KMS-11 (cell line): ENCODE data around the gene AMACR.

Experiments
- H2AFZ ChIP-seq: fragments of 200-600 bp; sonication (generic); 2 replicates; pipeline ENCODE4 v1.6.1; 2016; ENCODE audit warnings: antibody characterized with exemption, mixed run types, low read depth
- H3K27ac ChIP-seq: fragments of 200-600 bp; sonication (generic); 2 replicates; pipeline ENCODE4 v1.6.1; 2016; ENCODE audit warnings: mild to moderate bottlenecking, mixed run types
- H3K27me3 ChIP-seq: fragments of 200-600 bp; sonication (generic); 2 replicates; pipeline ENCODE4 v1.6.1; 2017; ENCODE audit warnings: mild to moderate bottlenecking, low read depth, mixed run types, moderate library complexity; ENCODE audit not compliant: insufficient read depth
- H3K36me3 ChIP-seq: fragments of 200-600 bp; sonication (generic); 2 replicates; pipeline ENCODE4 v1.6.1; 2017; ENCODE audit warnings: mild to moderate bottlenecking, mixed run types; ENCODE audit not compliant: insufficient read depth
- H3K4me1 ChIP-seq: fragments of 200-600 bp; sonication (generic); 2 replicates; pipeline ENCODE4 v1.6.1; 2016; ENCODE audit warnings: mild to moderate bottlenecking, low read depth, mixed run types; ENCODE audit not compliant: poor library complexity, severe bottlenecking
- H3K4me2 ChIP-seq: fragments of 200-600 bp; sonication (generic); 2 replicates; pipeline ENCODE4 v1.7.0; 2016; ENCODE audit warnings: mild to moderate bottlenecking, mixed run types
- H3K4me3 ChIP-seq: fragments of 200-600 bp; sonication (generic); IDR thresholded peaks from 2 replicates; pipeline ENCODE4 v1.6.1; 2017; ENCODE audit warnings: low read depth, low read length, mixed read lengths; ENCODE audit not compliant: insufficient read depth
- H3K79me2 ChIP-seq: fragments of 200-600 bp; sonication (generic); 2 replicates; pipeline ENCODE4 v1.6.1; 2016; ENCODE audit warnings: low read depth, mixed run types; ENCODE audit not compliant: insufficient read depth
- H3K9ac ChIP-seq: fragments of 200-600 bp; sonication (generic); 2 replicates; pipeline ENCODE4 v1.6.1; 2016; ENCODE audit warnings: mild to moderate bottlenecking, mixed run types
- H4K20me1 ChIP-seq: fragments of 200-600 bp; sonication (generic); 2 replicates; pipeline ENCODE4 v1.6.1; 2016; ENCODE audit warnings: mild to moderate bottlenecking, mixed run types; ENCODE audit not compliant: insufficient read depth
- TF ChIP-seq, protein P1 (sequence below): fragments of 200-600 bp; sonication (generic); conservative IDR thresholded peaks from 2 replicates; pipeline ENCODE4 v1.6.1; 2017; ENCODE audit warnings: low read depth, mild to moderate bottlenecking, antibody characterized with exemption, low read length, moderate library complexity, mixed read lengths

AMACR gene

DNA sequence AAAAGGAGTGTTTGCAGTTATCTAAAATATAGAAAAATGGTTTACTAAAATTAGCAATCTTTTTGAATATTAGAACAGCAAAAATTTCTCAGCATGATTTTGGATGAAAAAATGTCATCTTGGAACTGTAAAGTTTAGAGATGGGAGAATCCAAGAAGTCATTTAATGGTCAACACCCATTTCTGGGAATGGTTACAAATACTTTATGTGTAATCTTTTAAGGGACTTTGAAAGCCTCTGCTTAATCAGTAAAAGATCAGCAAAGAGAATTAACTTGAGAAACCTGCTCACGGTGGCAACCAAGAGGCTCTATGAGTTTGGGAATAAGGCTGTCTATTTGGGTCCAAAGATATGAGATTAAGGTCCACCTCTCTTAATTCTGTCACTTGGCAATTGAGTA, 22.2 kb upstream of the AMACR start:
- Histone ChIP-seq H3K27me3 (no peaks in the 10 kb centered on the region), H3K36me3 (no peaks in the 10 kb centered on the region), H3K4me1 (no peaks in the 10 kb centered on the region), H3K4me3 (no peak overlapping the region), H4K20me1 (no peaks in the 10 kb centered on the region), H3K9ac (no peak overlapping the region), H3K79me2 (no peaks in the 10 kb centered on the region), H2AFZ (no peak overlapping the region), H3K4me2 (no peak overlapping the region), H3K27ac (no peak overlapping the region)
- TF ChIP-seq, protein P1, sequence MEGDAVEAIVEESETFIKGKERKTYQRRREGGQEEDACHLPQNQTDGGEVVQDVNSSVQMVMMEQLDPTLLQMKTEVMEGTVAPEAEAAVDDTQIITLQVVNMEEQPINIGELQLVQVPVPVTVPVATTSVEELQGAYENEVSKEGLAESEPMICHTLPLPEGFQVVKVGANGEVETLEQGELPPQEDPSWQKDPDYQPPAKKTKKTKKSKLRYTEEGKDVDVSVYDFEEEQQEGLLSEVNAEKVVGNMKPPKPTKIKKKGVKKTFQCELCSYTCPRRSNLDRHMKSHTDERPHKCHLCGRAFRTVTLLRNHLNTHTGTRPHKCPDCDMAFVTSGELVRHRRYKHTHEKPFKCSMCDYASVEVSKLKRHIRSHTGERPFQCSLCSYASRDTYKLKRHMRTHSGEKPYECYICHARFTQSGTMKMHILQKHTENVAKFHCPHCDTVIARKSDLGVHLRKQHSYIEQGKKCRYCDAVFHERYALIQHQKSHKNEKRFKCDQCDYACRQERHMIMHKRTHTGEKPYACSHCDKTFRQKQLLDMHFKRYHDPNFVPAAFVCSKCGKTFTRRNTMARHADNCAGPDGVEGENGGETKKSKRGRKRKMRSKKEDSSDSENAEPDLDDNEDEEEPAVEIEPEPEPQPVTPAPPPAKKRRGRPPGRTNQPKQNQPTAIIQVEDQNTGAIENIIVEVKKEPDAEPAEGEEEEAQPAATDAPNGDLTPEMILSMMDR = no peak

GRCh38 chr5:34028349-34028748, 20.5 kb upstream of the AMACR start:
- H3K4me1 ChIP-seq = no peaks in the 10 kb centered on the region
- H4K20me1 ChIP-seq = no peaks in the 10 kb centered on the region
- H3K36me3 ChIP-seq = no peaks in the 10 kb centered on the region
- no peak overlapping the region for H3K27ac ChIP-seq
- no peaks in the 10 kb centered on the region for H3K79me2 ChIP-seq
- no peak overlapping the region for H2AFZ ChIP-seq
- H3K27me3 ChIP-seq = no peaks in the 10 kb centered on the region
- H3K9ac ChIP-seq = no peak overlapping the region
- no peak overlapping the region for H3K4me2 ChIP-seq
- TF ChIP-seq, protein P1 = no peak
- no peak overlapping the region for H3K4me3 ChIP-seq

GRCh38 chr5:34026089-34026761, 18.4 kb upstream of the AMACR start:
- Histone ChIP-seq H3K36me3 (no peaks in the 10 kb centered on the region), H3K79me2 (no peaks in the 10 kb centered on the region), H3K27me3 (no peaks in the 10 kb centered on the region), H3K4me1 (peaks cover 8% of the 10 kb centered on the region), H3K4me2 (no peak overlapping the region), H3K4me3 (no peak overlapping the region), H3K27ac (no peak overlapping the region), H2AFZ (no peak overlapping the region), H4K20me1 (no peaks in the 10 kb centered on the region), H3K9ac (no peak overlapping the region)
- TF ChIP-seq, protein P1 = no peak

- no peak overlapping the region for H3K9ac ChIP-seq
- no peak overlapping the region for H3K27ac ChIP-seq
- no peak overlapping the region for H3K4me2 ChIP-seq
- H3K36me3 ChIP-seq = no peaks in the 10 kb centered on the region
- H2AFZ ChIP-seq = no peak overlapping the region
- no peaks in the 10 kb centered on the region for H3K79me2 ChIP-seq
- H3K27me3 ChIP-seq = no peaks in the 10 kb centered on the region
- peaks cover 8% of the 10 kb centered on the region for H3K4me1 ChIP-seq
- H3K4me3 ChIP-seq = no peak overlapping the region
- TF ChIP-seq, protein P1 = no peak
- no peaks in the 10 kb centered on the region for H4K20me1 ChIP-seq
These were observed 14.4 kb upstream of the AMACR start for GRCh38 chr5:34022121-34022705.
